Astrocyte (in vitro differentiated cells and primary cell): ENCODE measurements around the gene RAMAC. TPM values are rescaled to one million over a fixed set of nuclear protein-coding genes. Genes with fewer than 3 reads are reported as not detected.

ENCODE experiments used
- DNase-seq: peaks from one replicate; pipeline ENCODE4 v3.0.0-alpha.2; 2010; ENCODE audit warnings: low read depth
- FAIRE-seq: peaks from 2 replicates; lab custom pipeline; 2011; peaks lifted over from hg19 to GRCh38; lab: Jason Lieb, UNC
- H2AFZ ChIP-seq: 2 replicates; pipeline ENCODE4 v1.6.0; 2012; ENCODE audit warnings: low read depth, low read length, inconsistent platforms
- H3K27ac ChIP-seq: 2 replicates; pipeline ENCODE4 v1.5.1; 2011; ENCODE audit warnings: low read depth, low read length, inconsistent platforms
- H3K27me3 ChIP-seq: 2 replicates; pipeline ENCODE4 v1.6.0; 2011; ENCODE audit warnings: low read length, inconsistent platforms; ENCODE audit not compliant: insufficient read depth
- H3K36me3 ChIP-seq: 2 replicates; pipeline ENCODE4 v1.5.1; 2011; ENCODE audit warnings: low read length, inconsistent platforms; ENCODE audit not compliant: insufficient read depth
- H3K4me1 ChIP-seq: 2 replicates; pipeline ENCODE4 v1.5.1; 2011; ENCODE audit warnings: low read length, inconsistent platforms; ENCODE audit not compliant: insufficient read depth
- H3K4me2 ChIP-seq: 2 replicates; pipeline ENCODE4 v1.6.0; 2012; ENCODE audit warnings: low read length, inconsistent platforms
- H3K4me3 ChIP-seq: 2 replicates; pipeline ENCODE4 v1.5.1; 2011; ENCODE audit warnings: low read depth, mild to moderate bottlenecking, low read length, inconsistent platforms; ENCODE audit not compliant: insufficient read depth
- H3K79me2 ChIP-seq: 2 replicates; pipeline ENCODE4 v1.6.0; 2012; ENCODE audit warnings: mild to moderate bottlenecking, low read length, inconsistent platforms; ENCODE audit not compliant: insufficient read depth
- H3K9ac ChIP-seq: 2 replicates; pipeline ENCODE4 v1.6.0; 2012; ENCODE audit warnings: mild to moderate bottlenecking, low read length, inconsistent platforms
- H3K9me3 ChIP-seq: 2 replicates; pipeline ENCODE4 v1.5.1; 2012; ENCODE audit warnings: low read depth, mild to moderate bottlenecking, low read length, inconsistent platforms; ENCODE audit not compliant: insufficient read depth
- H4K20me1 ChIP-seq: 2 replicates; pipeline ENCODE4 v1.6.0; 2012; ENCODE audit warnings: low read length, inconsistent platforms; ENCODE audit not compliant: insufficient read depth
- H3K27ac Mint-ChIP-seq: one replicate; pipeline ENCODE4 v1.8.0; 2021; ENCODE audit warnings: mild to moderate bottlenecking, mixed read lengths; ENCODE audit not compliant: unreplicated experiment
- H3K27me3 Mint-ChIP-seq: one replicate; pipeline ENCODE4 v1.8.0; 2021; ENCODE audit warnings: low read depth, mixed read lengths; ENCODE audit not compliant: unreplicated experiment
- H3K36me3 Mint-ChIP-seq: one replicate; pipeline ENCODE4 v1.8.0; 2021; ENCODE audit warnings: low read depth, mixed read lengths; ENCODE audit not compliant: unreplicated experiment
- H3K4me1 Mint-ChIP-seq: one replicate; pipeline ENCODE4 v1.8.0; 2021; ENCODE audit warnings: low read depth, mixed read lengths; ENCODE audit not compliant: unreplicated experiment
- H3K4me3 Mint-ChIP-seq: one replicate; pipeline ENCODE4 v1.8.0; 2021; ENCODE audit warnings: mild to moderate bottlenecking, moderate library complexity, mixed read lengths; ENCODE audit not compliant: unreplicated experiment
- H3K9me3 Mint-ChIP-seq: one replicate; pipeline ENCODE4 v1.8.0; 2021; ENCODE audit warnings: mild to moderate bottlenecking, mixed read lengths; ENCODE audit not compliant: unreplicated experiment
- EZH2 ChIP-seq: IDR thresholded peaks from 2 replicates; pipeline ENCODE4 v1.6.1; 2012; ENCODE audit warnings: mild to moderate bottlenecking, low read length, inconsistent platforms; ENCODE audit not compliant: insufficient read depth
- total RNA-seq: library from RNA; stranded (reverse); gene quantifications from 2 replicates; pipeline ENCODE4 v1.2.1, GENCODE V29; 2021
- TF ChIP-seq, protein P1 (sequence below): IDR thresholded peaks from 2 replicates; pipeline ENCODE4 v1.5.1; 2011; ENCODE audit warnings: low read depth, mild to moderate bottlenecking, inconsistent platforms, low read length, moderate library complexity; ENCODE audit not compliant: insufficient read depth

Gene RAMAC
- total RNA-seq, 1 donor from 2014 or later = 44.4 TPM

DNA sequence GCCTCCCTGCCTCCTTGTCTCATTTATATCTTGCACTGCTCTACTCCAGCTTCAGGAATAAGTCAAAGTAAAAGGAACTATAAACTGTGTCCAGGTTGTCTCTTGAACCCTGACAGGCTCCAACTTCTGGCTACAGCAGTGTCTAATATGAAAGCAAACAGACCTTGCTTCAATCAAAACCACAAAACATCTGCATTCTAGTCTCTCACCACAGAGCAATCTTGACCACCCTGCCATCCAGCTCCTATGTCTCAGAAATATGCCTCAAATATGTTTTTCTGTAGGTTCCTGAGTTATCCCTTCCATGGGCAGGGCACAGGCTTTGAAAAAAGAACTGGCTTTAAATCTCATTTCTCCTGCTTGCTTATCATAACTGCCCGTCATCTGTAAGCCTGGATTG lies 13.0 kb upstream of the RAMAC start:
- no peak for TF ChIP-seq EZH2
- TF ChIP-seq, protein P1, sequence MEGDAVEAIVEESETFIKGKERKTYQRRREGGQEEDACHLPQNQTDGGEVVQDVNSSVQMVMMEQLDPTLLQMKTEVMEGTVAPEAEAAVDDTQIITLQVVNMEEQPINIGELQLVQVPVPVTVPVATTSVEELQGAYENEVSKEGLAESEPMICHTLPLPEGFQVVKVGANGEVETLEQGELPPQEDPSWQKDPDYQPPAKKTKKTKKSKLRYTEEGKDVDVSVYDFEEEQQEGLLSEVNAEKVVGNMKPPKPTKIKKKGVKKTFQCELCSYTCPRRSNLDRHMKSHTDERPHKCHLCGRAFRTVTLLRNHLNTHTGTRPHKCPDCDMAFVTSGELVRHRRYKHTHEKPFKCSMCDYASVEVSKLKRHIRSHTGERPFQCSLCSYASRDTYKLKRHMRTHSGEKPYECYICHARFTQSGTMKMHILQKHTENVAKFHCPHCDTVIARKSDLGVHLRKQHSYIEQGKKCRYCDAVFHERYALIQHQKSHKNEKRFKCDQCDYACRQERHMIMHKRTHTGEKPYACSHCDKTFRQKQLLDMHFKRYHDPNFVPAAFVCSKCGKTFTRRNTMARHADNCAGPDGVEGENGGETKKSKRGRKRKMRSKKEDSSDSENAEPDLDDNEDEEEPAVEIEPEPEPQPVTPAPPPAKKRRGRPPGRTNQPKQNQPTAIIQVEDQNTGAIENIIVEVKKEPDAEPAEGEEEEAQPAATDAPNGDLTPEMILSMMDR = no peak
- Histone ChIP-seq H3K9ac (no peak overlapping the region), H3K4me1 (no peaks in the 10 kb centered on the region), H3K36me3 (no peaks in the 10 kb centered on the region), H3K4me2 (no peak overlapping the region), H3K4me3 (no peak overlapping the region), H3K27me3 (peaks cover 2% of the 10 kb centered on the region), H2AFZ (no peak overlapping the region), H3K9me3 (no peaks in the 10 kb centered on the region), H3K27ac (no peak overlapping the region), H3K79me2 (no peaks in the 10 kb centered on the region), H4K20me1 (no peaks in the 10 kb centered on the region)
- Mint-ChIP-seq H3K4me1 (peaks cover 4% of the 10 kb centered on the region), H3K27me3 (no peaks in the 10 kb centered on the region), H3K27ac (no peak overlapping the region), H3K36me3 (no peaks in the 10 kb centered on the region), H3K9me3 (no peaks in the 10 kb centered on the region), H3K4me3 (no peak overlapping the region)
- DNase-seq (no peak), FAIRE-seq (no peak)

DNA sequence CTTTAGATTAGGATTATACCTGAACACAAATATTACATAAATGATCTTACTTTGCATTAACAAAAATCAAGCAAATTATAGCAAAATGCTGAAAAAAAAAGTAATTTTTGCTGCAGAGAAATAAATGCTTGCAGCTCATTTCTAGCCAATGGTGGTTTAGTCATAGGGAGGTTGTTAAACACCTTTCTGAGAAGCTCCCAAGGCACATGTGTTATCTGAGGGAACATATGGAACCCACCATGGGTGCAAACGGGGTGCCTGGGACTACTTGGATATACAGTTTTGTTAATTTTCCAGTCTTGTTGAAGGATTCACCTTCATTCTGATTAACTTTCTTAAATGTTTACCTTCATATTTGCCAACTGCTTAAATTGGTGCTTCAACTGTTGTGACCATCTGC lies 8.9 kb upstream of the RAMAC start:
- FAIRE-seq = no peak
- H3K27ac Mint-ChIP-seq = no peak overlapping the region
- Histone ChIP-seq H3K4me2 (no peak overlapping the region), H3K9me3 (no peaks in the 10 kb centered on the region), H3K27ac (no peak overlapping the region), H2AFZ (no peak overlapping the region), H3K4me1 (no peaks in the 10 kb centered on the region), H3K9ac (no peak overlapping the region), H3K27me3 (no peaks in the 10 kb centered on the region), H3K4me3 (no peak overlapping the region), H4K20me1 (no peaks in the 10 kb centered on the region), H3K79me2 (no peaks in the 10 kb centered on the region), H3K36me3 (no peaks in the 10 kb centered on the region)
- peaks cover 4% of the 10 kb centered on the region for H3K4me1 Mint-ChIP-seq
- H3K4me3 Mint-ChIP-seq = no peak overlapping the region
- no peaks in the 10 kb centered on the region for H3K27me3 Mint-ChIP-seq
- DNase-seq = no peak
- H3K9me3 Mint-ChIP-seq = no peaks in the 10 kb centered on the region
- H3K36me3 Mint-ChIP-seq = peaks cover 5% of the 10 kb centered on the region
- TF ChIP-seq, protein P1 = no peak
- no peak for TF ChIP-seq EZH2

DNA sequence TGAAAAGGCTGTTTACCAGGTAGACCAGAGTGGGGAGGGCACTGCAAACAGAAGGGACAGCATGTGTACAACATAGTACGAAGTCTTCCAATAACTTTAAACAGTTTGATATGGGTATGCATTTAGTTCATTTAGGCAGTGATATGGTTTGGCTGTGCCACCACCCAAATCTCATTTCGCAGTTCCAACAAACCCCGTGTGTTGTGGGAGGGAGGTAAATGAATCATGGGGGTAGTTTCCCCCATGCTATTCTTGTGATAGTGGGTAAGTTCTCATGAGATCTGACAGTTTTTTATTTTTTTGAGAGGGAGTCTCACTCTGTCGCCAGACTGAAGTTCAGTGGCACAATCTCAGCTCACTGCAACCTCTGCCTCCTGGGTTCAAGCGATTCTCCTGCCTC lies 7.6 kb upstream of the RAMAC start:
- Histone ChIP-seq H3K79me2 (no peaks in the 10 kb centered on the region), H3K36me3 (no peaks in the 10 kb centered on the region), H4K20me1 (no peaks in the 10 kb centered on the region), H3K27me3 (no peaks in the 10 kb centered on the region), H3K27ac (no peak overlapping the region), H3K9me3 (no peaks in the 10 kb centered on the region), H3K4me2 (no peak overlapping the region), H3K4me3 (no peak overlapping the region), H3K9ac (no peak overlapping the region), H3K4me1 (no peaks in the 10 kb centered on the region), H2AFZ (no peak overlapping the region)
- Mint-ChIP-seq H3K4me3 (no peak overlapping the region), H3K9me3 (no peaks in the 10 kb centered on the region), H3K27me3 (no peaks in the 10 kb centered on the region), H3K4me1 (no peaks in the 10 kb centered on the region), H3K36me3 (peaks cover 5% of the 10 kb centered on the region), H3K27ac (no peak overlapping the region)
- TF ChIP-seq EZH2 = no peak
- DNase-seq = no peak
- FAIRE-seq = no peak
